GM12875 (cell line): ENCODE results near the gene SGSM2.

ENCODE experiments used
- H3K4me3 ChIP-seq: one replicate; pipeline ENCODE4 v1.5.1; 2011; ENCODE audit warnings: low read depth, low read length, control low read depth
- CTCF ChIP-seq: IDR thresholded peaks from 2 replicates; pipeline ENCODE4 v1.5.1; 2011; ENCODE audit warnings: low read depth, mild to moderate bottlenecking, control low read depth, inconsistent platforms, low read length, moderate library complexity, borderline replicate concordance; ENCODE audit not compliant: insufficient read depth

SGSM2 gene

DNA sequence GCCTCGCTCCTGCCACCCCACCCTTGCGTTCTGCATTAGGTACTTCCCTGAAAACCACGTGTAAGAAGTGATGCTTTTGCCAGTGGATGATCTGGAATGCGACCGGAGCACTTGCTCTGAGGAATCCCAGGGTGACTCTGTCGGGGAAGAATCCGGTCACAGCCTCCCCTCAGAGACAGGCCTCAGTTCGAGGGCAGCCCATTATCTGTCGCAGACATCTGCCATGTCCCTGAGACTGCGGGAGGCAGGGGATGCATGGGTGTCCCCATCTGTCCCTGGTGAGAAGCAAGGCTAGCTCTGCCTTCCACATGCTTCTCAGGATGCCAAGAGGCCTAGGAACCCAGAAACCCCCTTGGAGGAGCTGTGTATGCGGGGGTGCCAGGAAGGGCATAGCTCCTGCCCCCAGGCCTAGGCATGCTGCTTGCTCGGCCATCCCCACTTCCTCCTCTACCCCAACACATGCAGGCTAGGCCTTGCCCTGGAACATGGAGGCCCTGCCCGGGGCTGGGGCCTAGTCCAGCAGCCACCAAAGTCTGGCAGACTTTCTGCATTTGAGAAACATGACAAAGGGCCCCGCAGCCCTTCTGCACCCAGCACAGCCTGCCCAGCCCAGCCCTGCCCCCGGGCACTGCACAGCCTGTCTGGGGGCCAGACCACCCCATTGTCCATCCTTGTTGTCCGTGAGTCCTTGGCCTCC lies 43.1 kb downstream of the SGSM2 start:
- TF ChIP-seq CTCF = no peak
- H3K4me3 ChIP-seq = no peak overlapping the region

DNA sequence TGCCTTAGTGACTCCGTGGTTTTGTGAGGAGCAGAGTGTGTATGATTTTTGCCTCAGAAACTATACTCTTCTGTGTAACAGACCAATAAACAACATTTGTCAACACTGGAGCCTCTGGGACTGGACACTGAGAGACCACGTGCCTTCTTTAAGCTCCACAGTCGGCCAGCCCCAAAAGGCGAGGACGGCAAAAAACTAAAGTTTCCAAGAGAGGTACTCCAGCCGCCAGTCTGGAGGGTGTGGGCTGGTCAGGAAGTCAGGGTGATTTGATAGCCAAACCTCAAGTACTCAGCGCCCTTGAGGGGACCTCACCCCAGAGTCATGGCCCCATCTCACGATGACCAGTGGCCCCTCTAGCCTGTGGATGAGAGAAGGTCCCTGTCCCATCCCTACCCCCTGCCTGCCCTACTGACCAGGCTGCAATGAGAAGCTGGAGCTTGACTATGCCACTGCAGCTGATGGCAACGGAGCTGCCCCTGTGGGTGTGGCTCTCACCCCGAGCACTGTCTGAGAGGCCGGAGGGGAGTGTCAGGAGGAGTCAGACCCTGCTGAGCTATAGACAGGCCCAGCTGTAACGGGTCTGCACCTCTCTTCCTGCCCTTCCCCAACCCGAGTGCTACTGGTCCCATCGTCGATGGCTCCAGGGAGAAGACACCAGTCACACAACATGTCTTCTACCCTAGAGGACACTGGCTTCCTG lies 43.8 kb downstream of the SGSM2 start:
- no peak for TF ChIP-seq CTCF
- H3K4me3 ChIP-seq = no peak overlapping the region

- no peak for TF ChIP-seq CTCF
- H3K4me3 ChIP-seq = no peak overlapping the region
These were observed 46.4 kb downstream of the SGSM2 start for GRCh38 chr17:2383628-2384167.

DNA sequence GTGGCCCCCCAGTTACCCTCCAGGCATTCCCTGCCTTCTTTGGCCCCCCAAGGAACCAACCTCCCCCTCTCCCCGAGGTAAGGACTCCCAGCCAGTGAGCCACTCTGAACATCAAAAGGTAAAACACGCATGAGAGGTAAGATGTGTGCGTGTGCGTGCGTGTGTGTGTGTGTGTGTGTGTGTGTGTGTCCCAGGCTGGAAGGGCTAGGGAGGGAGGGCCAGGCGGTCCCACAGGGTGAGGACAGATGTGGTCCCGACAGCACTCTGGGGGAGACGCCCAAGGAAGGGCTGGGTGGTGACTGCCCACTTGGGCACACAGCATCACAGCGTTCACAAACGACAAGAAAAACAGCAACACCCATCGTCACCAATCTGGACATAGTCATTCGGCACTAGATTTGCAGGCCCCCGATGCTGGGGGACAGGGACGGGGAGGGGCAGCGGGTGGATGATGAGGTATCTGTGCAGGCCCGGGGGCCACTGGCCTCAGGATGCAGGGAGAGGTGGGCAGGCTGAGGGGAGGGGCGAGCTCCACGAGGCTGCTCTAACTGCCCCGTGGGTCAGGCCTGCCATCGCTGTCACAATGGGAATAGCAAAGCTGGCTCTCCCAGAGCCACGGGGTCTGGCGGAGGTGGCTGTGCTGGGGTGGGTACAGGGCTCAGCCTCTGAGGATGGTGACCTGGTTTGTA lies 47.3 kb downstream of the SGSM2 start:
- H3K4me3 ChIP-seq = no peak overlapping the region
- no peak for TF ChIP-seq CTCF

GRCh38 chr17:2385240-2386210 lies 48.2 kb downstream of the SGSM2 start:
- H3K4me3 ChIP-seq = no peak overlapping the region
- no peak for TF ChIP-seq CTCF

DNA sequence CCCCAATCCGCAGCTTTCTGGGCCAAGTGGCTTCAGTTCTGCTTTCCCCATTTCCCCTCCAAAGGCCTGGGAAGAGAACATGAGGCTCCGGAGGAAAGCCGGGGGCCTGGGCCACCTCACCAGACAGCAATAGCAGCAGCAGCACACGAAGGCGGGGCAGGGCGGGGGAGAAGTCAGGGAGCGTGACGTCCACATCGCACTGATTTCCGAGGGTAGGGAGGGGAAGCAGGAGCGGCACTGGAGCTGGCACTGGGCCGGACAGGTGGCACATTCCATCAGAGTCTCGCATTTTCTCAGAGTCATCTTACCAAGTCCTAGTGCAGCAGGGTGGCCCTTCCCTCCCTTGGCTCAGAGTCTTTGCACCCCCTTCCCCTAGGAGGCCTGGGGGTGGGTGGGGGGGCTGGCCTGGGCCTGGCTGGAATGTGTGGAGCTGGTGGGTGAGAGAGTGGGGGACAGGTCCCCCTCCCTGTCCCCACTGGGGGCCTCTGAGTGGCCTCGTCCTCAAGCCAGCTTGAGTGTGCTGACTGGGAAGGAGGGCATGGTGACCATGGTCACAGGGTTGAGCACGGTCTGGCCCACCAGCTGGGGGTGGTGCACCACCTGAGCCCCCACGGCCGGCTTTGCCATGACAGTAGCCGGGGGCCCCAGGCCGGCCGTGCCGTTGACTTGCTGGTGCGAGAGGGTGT lies 49.2 kb downstream of the SGSM2 start:
- H3K4me3 ChIP-seq = no peak overlapping the region
- TF ChIP-seq CTCF = no peak
